ENCODE data around the gene COMMD8. TPM values are rescaled to one million over a fixed set of nuclear protein-coding genes. Genes with fewer than 3 reads are reported as not detected.

The COMMD8 gene
- total and polyA plus RNA-seq, 2 experiments from 2014 or later = 58.0 to 71.7 TPM

GRCh38 chr4:47500776-47501175 is 37.3 kb upstream of the COMMD8 start:
- Histone ChIP-seq H2AFZ (no peak overlapping the region), H3K4me3 (no peak overlapping the region), H3K27ac (no peak overlapping the region), H3K79me2 (ENCODE audit: insufficient read depth) (peaks cover 47% of the 10 kb centered on the region; the same call in 1 of the 2 replicates), H3K4me1 (ENCODE audit: insufficient read depth) (peaks cover 7% of the 10 kb centered on the region), H3K9me3 (ENCODE audit: low read depth) (no peaks in the 10 kb centered on the region), H4K20me1 (ENCODE audit: insufficient read depth) (no peaks in the 10 kb centered on the region), H3K36me3 (ENCODE audit: low read depth) (0 out of 2 replicates have a peak, but pooled peaks cover 7% of the 10 kb centered on the region), H3K4me2 (ENCODE audit: unreplicated experiment) (no peak overlapping the region), H3K9me2 (ENCODE audit: insufficient read depth) (no peaks in the 10 kb centered on the region), H3K27me3 (replicated peaks; ENCODE audit: insufficient read depth) (no peaks in the 10 kb centered on the region), H3F3A (ENCODE audit: insufficient read depth) (no peaks in the 10 kb centered on the region), H3K9ac (no peak overlapping the region)
- 39 to 44% methylated on average over 3 of the region's 3 CpGs for WGBS, 2 experiments (ENCODE audit: low coverage in 1 of 2, low lambda C conversion rate in 2 of 2, missing lambda C conversion rate in 2 of 2)
- no peak for DNase-seq
- in situ Hi-C loops (cut with MboI) = no loop called here
- no peak for TF ChIP-seq EZH2 (IDR thresholded peaks at IDR 0.05; ENCODE audit: insufficient read depth, poor library complexity, severe bottlenecking)
- TF ChIP-seq EZH2phosphoT487 (IDR thresholded peaks at IDR 0.05; ENCODE audit: insufficient read depth, low read depth) = no peak

- Histone ChIP-seq H4K20me1 (ENCODE audit: insufficient read depth) (no peaks in the 10 kb centered on the region), H3K4me2 (ENCODE audit: unreplicated experiment) (no peak overlapping the region), H3K9me2 (ENCODE audit: insufficient read depth) (no peaks in the 10 kb centered on the region), H3K4me3 (no peak overlapping the region), H3K36me3 (ENCODE audit: low read depth) (peaks cover 13% of the 10 kb centered on the region; the same call in 1 of the 2 replicates), H3K27ac (no peak overlapping the region), H3K27me3 (replicated peaks; ENCODE audit: insufficient read depth) (no peaks in the 10 kb centered on the region), H3K79me2 (ENCODE audit: insufficient read depth) (peaks cover 47% of the 10 kb centered on the region; the same call in 1 of the 2 replicates), H3K4me1 (ENCODE audit: insufficient read depth) (no peaks in the 10 kb centered on the region), H3F3A (ENCODE audit: insufficient read depth) (no peaks in the 10 kb centered on the region), H2AFZ (no peak overlapping the region), H3K9ac (no peak overlapping the region), H3K9me3 (ENCODE audit: low read depth) (no peaks in the 10 kb centered on the region)
- in situ Hi-C loops (cut with MboI) = no loop called here
- 89 to 91% methylated on average over 2 of the region's 2 CpGs for WGBS, 2 experiments (ENCODE audit: low coverage in 1 of 2, low lambda C conversion rate in 2 of 2, missing lambda C conversion rate in 2 of 2)
- DNase-seq = no peak
- TF ChIP-seq EZH2 (IDR thresholded peaks at IDR 0.05; ENCODE audit: insufficient read depth, poor library complexity, severe bottlenecking) = no peak
- no peak for TF ChIP-seq EZH2phosphoT487 (IDR thresholded peaks at IDR 0.05; ENCODE audit: insufficient read depth, low read depth)
Observed at GRCh38 chr4:47499700-47500099, 36.2 kb upstream of the COMMD8 start.

GRCh38 chr4:47498899-47499298 is 35.4 kb upstream of the COMMD8 start:
- no peaks in the 10 kb centered on the region for H3K4me1 ChIP-seq (ENCODE audit: insufficient read depth)
- no peaks in the 10 kb centered on the region for H3F3A ChIP-seq (ENCODE audit: insufficient read depth)
- in situ Hi-C loops (cut with MboI) = no loop called here
- no peaks in the 10 kb centered on the region for H3K9me3 ChIP-seq (ENCODE audit: low read depth)
- no peak for DNase-seq
- H3K9me2 ChIP-seq (ENCODE audit: insufficient read depth) = no peaks in the 10 kb centered on the region
- no peak overlapping the region for H2AFZ ChIP-seq
- H4K20me1 ChIP-seq (ENCODE audit: insufficient read depth) = no peaks in the 10 kb centered on the region
- TF ChIP-seq EZH2phosphoT487 (IDR thresholded peaks at IDR 0.05; ENCODE audit: insufficient read depth, low read depth) (no peak), EZH2 (IDR thresholded peaks at IDR 0.05; ENCODE audit: insufficient read depth, poor library complexity, severe bottlenecking) (no peak)
- H3K4me3 ChIP-seq = no peak overlapping the region
- H3K79me2 ChIP-seq (ENCODE audit: insufficient read depth) = peaks cover 53% of the 10 kb centered on the region
- H3K27ac ChIP-seq = no peak overlapping the region
- no peaks in the 10 kb centered on the region for H3K27me3 ChIP-seq (replicated peaks; ENCODE audit: insufficient read depth)
- no peak overlapping the region for H3K9ac ChIP-seq
- peaks cover 15% of the 10 kb centered on the region; the same call in 1 of the 2 replicates for H3K36me3 ChIP-seq (ENCODE audit: low read depth)
- 85 to 87% methylated on average over 6 of the region's 6 CpGs for WGBS, 2 experiments (ENCODE audit: low coverage in 1 of 2, low lambda C conversion rate in 2 of 2, missing lambda C conversion rate in 2 of 2)
- no peak overlapping the region for H3K4me2 ChIP-seq (ENCODE audit: unreplicated experiment)

GRCh38 chr4:47494124-47494430 is 30.6 kb upstream of the COMMD8 start:
- Histone ChIP-seq H3K9ac (no peak overlapping the region), H3K9me3 (ENCODE audit: low read depth) (no peaks in the 10 kb centered on the region), H3K4me2 (ENCODE audit: unreplicated experiment) (no peak overlapping the region), H3K9me2 (ENCODE audit: insufficient read depth) (no peaks in the 10 kb centered on the region), H3K4me1 (ENCODE audit: insufficient read depth) (peaks cover 17% of the 10 kb centered on the region), H3F3A (ENCODE audit: insufficient read depth) (no peaks in the 10 kb centered on the region), H4K20me1 (ENCODE audit: insufficient read depth) (no peaks in the 10 kb centered on the region), H3K36me3 (ENCODE audit: low read depth) (peaks cover 27% of the 10 kb centered on the region; the same call in 1 of the 2 replicates), H3K79me2 (ENCODE audit: insufficient read depth) (peaks cover 82% of the 10 kb centered on the region), H2AFZ (no peak overlapping the region), H3K27me3 (replicated peaks; ENCODE audit: insufficient read depth) (no peaks in the 10 kb centered on the region), H3K27ac (no peak overlapping the region), H3K4me3 (no peak overlapping the region)
- in situ Hi-C loops (cut with MboI) = no loop called here
- 59 to 61% methylated on average over 4 of the region's 4 CpGs for WGBS, 2 experiments (ENCODE audit: low coverage in 1 of 2, low lambda C conversion rate in 2 of 2, missing lambda C conversion rate in 2 of 2)
- DNase-seq = no peak
- TF ChIP-seq EZH2 (IDR thresholded peaks at IDR 0.05; ENCODE audit: insufficient read depth, poor library complexity, severe bottlenecking) (no peak), EZH2phosphoT487 (IDR thresholded peaks at IDR 0.05; ENCODE audit: insufficient read depth, low read depth) (no peak)

Measured in GM23248 (cell line).